Mesenchymal stem cell (in vitro differentiated cells and primary cell): ENCODE results near the gene RNF157.
A peak's percentile ranks its signal among the peaks of the same experiment; 100 is the strongest.

ENCODE experiments used
- DNase-seq: peaks from one replicate; pipeline ENCODE4 v3.0.0-alpha.2; 2013
- H2AFZ ChIP-seq: one replicate; pipeline ENCODE4 v1.6.1; 2013; ENCODE audit warnings: low read depth, mild to moderate bottlenecking, control low read depth, inconsistent platforms, low read length, moderate library complexity
- H2AK5ac ChIP-seq: 2 replicates; pipeline ENCODE4 v1.6.1; 2013; ENCODE audit warnings: low read length, moderate library complexity, mild to moderate bottlenecking, inconsistent platforms; ENCODE audit not compliant: severe bottlenecking
- H2BK120ac ChIP-seq: one replicate; pipeline ENCODE4 v1.6.1; 2013; ENCODE audit warnings: low read depth, mild to moderate bottlenecking, inconsistent platforms, low read length, moderate library complexity
- H2BK12ac ChIP-seq, 2 experiments: one replicate each; pipeline ENCODE4 v1.6.1; 2013; ENCODE audit warnings: inconsistent platforms in 2 of 2, low read length in 2 of 2, mild to moderate bottlenecking in 2 of 2, moderate library complexity in 2 of 2, control low read depth in 1 of 2
- H2BK15ac ChIP-seq: one replicate; pipeline ENCODE4 v1.6.1; 2013; ENCODE audit warnings: mild to moderate bottlenecking, low read depth, inconsistent platforms; ENCODE audit not compliant: poor library complexity, severe bottlenecking
- H2BK5ac ChIP-seq: 2 replicates; pipeline ENCODE4 v1.6.1; 2013; ENCODE audit warnings: low read depth, mild to moderate bottlenecking, low read length, control low read depth, inconsistent platforms; ENCODE audit not compliant: poor library complexity, severe bottlenecking
- H3K14ac ChIP-seq, 2 experiments: one replicate each; pipeline ENCODE4 v1.6.1; 2013; ENCODE audit warnings: inconsistent platforms in 2 of 2, low read length in 2 of 2, control low read depth in 1 of 2, mild to moderate bottlenecking in 1 of 2, moderate library complexity in 1 of 2
- H3K18ac ChIP-seq, 2 experiments: one replicate each; pipeline ENCODE4 v1.6.1; 2013; ENCODE audit warnings: inconsistent platforms in 2 of 2, low read length in 2 of 2, control low read depth in 1 of 2, low read depth in 1 of 2, mild to moderate bottlenecking in 1 of 2
- H3K23ac ChIP-seq, 2 experiments: one replicate each; pipeline ENCODE4 v1.6.1; 2013; ENCODE audit warnings: inconsistent platforms in 2 of 2, low read length in 2 of 2, mild to moderate bottlenecking in 2 of 2, moderate library complexity in 2 of 2, control low read depth in 1 of 2
- H3K27ac ChIP-seq: 2 replicates; pipeline ENCODE4 v1.5.1; 2013; ENCODE audit warnings: mild to moderate bottlenecking, moderate library complexity, low read length, control low read depth, inconsistent platforms; ENCODE audit not compliant: poor library complexity, severe bottlenecking
- H3K27me3 ChIP-seq, 2 experiments: 2 replicates each; pipeline versions ENCODE4 v1.6.1 to v1.7.0; 2013; ENCODE audit warnings: low read length in 2 of 2, mild to moderate bottlenecking in 2 of 2, moderate library complexity in 2 of 2, control low read depth in 1 of 2, inconsistent platforms in 1 of 2; ENCODE audit not compliant: control insufficient read depth in 1 of 2, insufficient read depth in 1 of 2
- H3K36me3 ChIP-seq, 2 experiments: 2 replicates each; pipeline versions ENCODE4 v1.6.1 to v1.7.0; 2013; ENCODE audit warnings: low read length in 2 of 2, control low read depth in 1 of 2, inconsistent platforms in 1 of 2, low read depth in 1 of 2, mild to moderate bottlenecking in 1 of 2; ENCODE audit not compliant: insufficient read depth in 2 of 2, control insufficient read depth in 1 of 2
- H3K4ac ChIP-seq, 2 experiments: one replicate each; pipeline ENCODE4 v1.6.1; 2013; ENCODE audit warnings: inconsistent platforms in 2 of 2, low read length in 2 of 2, mild to moderate bottlenecking in 2 of 2, moderate library complexity in 2 of 2, control low read depth in 1 of 2, low read depth in 1 of 2
- H3K4me1 ChIP-seq: 2 replicates; pipeline ENCODE4 v1.6.1; 2013; ENCODE audit warnings: low read depth, low read length, control low read depth; ENCODE audit not compliant: control insufficient read depth, insufficient read depth
- H3K4me2 ChIP-seq: 2 replicates; pipeline ENCODE4 v1.6.1; 2013; ENCODE audit warnings: low read length, mild to moderate bottlenecking, inconsistent platforms; ENCODE audit not compliant: poor library complexity, severe bottlenecking
- H3K4me3 ChIP-seq, 2 experiments: 2 replicates each; pipeline versions ENCODE4 v1.5.1 to v1.7.0; 2013; ENCODE audit warnings: low read length in 2 of 2, mild to moderate bottlenecking in 2 of 2, control low read depth in 1 of 2, low read depth in 1 of 2; ENCODE audit not compliant: insufficient read depth in 1 of 2
- H3K79me1 ChIP-seq: replicated peaks from 2 replicates; pipeline ENCODE4 v1.6.1; 2013; ENCODE audit warnings: mild to moderate bottlenecking, control low read depth, low read length, inconsistent platforms; ENCODE audit not compliant: poor library complexity, severe bottlenecking
- H3K9ac ChIP-seq: 2 replicates; pipeline ENCODE4 v1.7.0; 2013; ENCODE audit warnings: mild to moderate bottlenecking, low read length, moderate library complexity
- H3K9me3 ChIP-seq: 2 replicates; pipeline ENCODE4 v1.7.0; 2013; ENCODE audit warnings: mild to moderate bottlenecking, low read length; ENCODE audit not compliant: control insufficient read depth
- H4K8ac ChIP-seq: one replicate; pipeline ENCODE4 v1.6.1; 2013; ENCODE audit warnings: inconsistent platforms, mild to moderate bottlenecking, low read length, moderate library complexity
- H4K91ac ChIP-seq: one replicate; pipeline ENCODE4 v1.6.1; 2013; ENCODE audit warnings: mild to moderate bottlenecking, low read length, inconsistent platforms
- WGBS: methylation state at CpG from one replicate; pipeline ENCODE4 v1.1.7; 2013; ENCODE audit warnings: mixed read lengths; 5-methylcytosine and 5-hydroxymethylcytosine counted together

Gene RNF157

DNA sequence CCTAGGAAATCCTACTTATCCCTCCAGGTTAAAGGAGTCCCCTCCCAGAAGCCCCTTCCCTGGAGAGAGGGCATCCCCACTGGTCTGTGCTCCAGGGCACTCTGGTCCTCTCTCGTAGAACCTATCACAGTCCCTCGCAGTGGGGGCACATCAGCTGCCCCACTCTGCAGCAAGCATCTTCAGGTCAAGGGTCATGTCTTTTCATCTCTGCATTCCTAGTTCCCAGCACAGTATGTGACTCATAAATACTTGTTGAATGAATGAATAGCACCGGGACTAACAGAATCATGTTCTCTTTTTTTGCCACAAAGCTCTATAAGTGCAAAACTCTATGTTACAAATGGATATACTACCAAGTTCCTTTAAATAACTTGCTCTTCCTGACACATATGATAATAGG is 36.0 kb downstream of the RNF157 start:
- no peaks in the 10 kb centered on the region for H3K36me3 ChIP-seq
- no peak overlapping the region for H3K4me2 ChIP-seq
- H3K18ac ChIP-seq: no peak overlapping the region
- H4K8ac ChIP-seq: no peak overlapping the region
- 0% methylated on average over 2 of the region's 3 CpGs for WGBS
- H3K4ac ChIP-seq: no peak overlapping the region
- no peak overlapping the region for H2BK120ac ChIP-seq
- no peaks in the 10 kb centered on the region for H3K79me1 ChIP-seq
- H3K27me3 ChIP-seq: no peaks in the 10 kb centered on the region
- no peak overlapping the region for H3K9ac ChIP-seq
- H3K14ac ChIP-seq: no peak overlapping the region
- H2BK5ac ChIP-seq: no peak overlapping the region
- no peak overlapping the region for H2AK5ac ChIP-seq
- H4K91ac ChIP-seq: no peak overlapping the region
- no peak overlapping the region for H2AFZ ChIP-seq
- no peaks in the 10 kb centered on the region for H3K9me3 ChIP-seq
- no peak overlapping the region for H3K23ac ChIP-seq
- peak overlapping the region; percentile 69 for H3K27ac ChIP-seq
- H2BK12ac ChIP-seq: no peak overlapping the region
- H3K4me1 ChIP-seq: peaks cover 20% of the 10 kb centered on the region
- peak; percentile 81 for DNase-seq
- no peak overlapping the region for H2BK15ac ChIP-seq
- H3K4me3 ChIP-seq: no peak overlapping the region

DNA sequence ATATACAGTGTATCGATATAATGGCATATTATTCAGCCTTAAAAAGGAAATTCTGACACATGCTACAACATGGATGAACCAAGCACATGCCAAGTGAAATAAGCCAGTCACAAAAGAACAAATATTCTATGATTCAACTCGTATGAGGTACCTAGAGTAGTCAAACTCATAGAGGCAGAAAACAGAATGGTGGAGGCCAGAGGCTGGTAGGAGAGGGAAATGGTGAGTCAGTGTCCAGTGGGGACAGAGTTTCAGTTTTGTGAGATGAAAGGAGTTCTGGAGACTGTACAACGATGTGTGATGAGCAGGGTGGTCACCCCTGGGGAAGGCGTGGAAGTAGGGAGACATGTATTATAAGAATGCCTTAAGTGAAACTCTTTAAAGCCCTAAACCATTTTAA is 39.9 kb downstream of the RNF157 start:
- H3K4me2 ChIP-seq: no peak overlapping the region
- H2BK15ac ChIP-seq: no peak overlapping the region
- peaks cover 3% of the 10 kb centered on the region for H3K79me1 ChIP-seq
- no peak overlapping the region for H2AFZ ChIP-seq
- WGBS: 72% methylated on average over 1 of the region's 4 CpGs
- no peak overlapping the region for H4K91ac ChIP-seq
- no peak overlapping the region for H3K4ac ChIP-seq
- peaks cover 21% of the 10 kb centered on the region for H3K4me1 ChIP-seq
- no peak overlapping the region for H3K4me3 ChIP-seq
- H3K36me3 ChIP-seq: peaks cover 0 to 3% of the 10 kb centered on the region in 2 experiments
- H3K27ac ChIP-seq: no peak overlapping the region
- H3K9ac ChIP-seq: no peak overlapping the region
- no peak overlapping the region for H2BK12ac ChIP-seq
- H3K18ac ChIP-seq: no peak overlapping the region
- no peaks in the 10 kb centered on the region for H3K9me3 ChIP-seq
- no peaks in the 10 kb centered on the region for H3K27me3 ChIP-seq
- no peak overlapping the region for H3K23ac ChIP-seq
- no peak overlapping the region for H3K14ac ChIP-seq
- no peak for DNase-seq
- no peak overlapping the region for H2AK5ac ChIP-seq
- H2BK120ac ChIP-seq: no peak overlapping the region
- no peak overlapping the region for H2BK5ac ChIP-seq
- H4K8ac ChIP-seq: no peak overlapping the region

DNA sequence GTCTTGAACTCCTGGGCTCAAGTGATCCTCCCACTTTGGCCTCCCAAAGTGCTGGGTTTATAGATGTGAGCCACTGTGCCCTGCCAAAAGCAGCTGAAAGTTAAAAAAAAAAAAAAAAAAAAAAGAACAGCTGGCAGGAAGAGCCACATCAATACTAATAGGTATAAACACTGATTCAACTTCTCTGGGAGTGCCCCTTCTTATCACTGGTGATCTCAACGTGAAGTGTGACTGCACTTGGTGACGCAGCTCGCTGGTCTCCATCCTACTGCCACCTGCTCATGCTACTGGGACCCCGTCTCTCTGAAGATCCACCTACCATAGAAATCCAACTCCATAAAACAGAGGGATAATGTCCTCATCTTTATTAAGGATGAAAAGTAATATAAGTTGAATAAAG is 40.8 kb downstream of the RNF157 start:
- Histone ChIP-seq H3K4ac (no peak overlapping the region), H2BK15ac (no peak overlapping the region), H3K14ac (no peak overlapping the region), H3K27ac (no peak overlapping the region), H3K4me2 (no peak overlapping the region), H2AK5ac (no peak overlapping the region), H2BK120ac (no peak overlapping the region), H2BK12ac (no peak overlapping the region), H4K8ac (no peak overlapping the region), H3K18ac (no peak overlapping the region), H4K91ac (no peak overlapping the region), H3K36me3 (peaks cover 0 to 3% of the 10 kb centered on the region in 2 experiments), H3K27me3 (no peaks in the 10 kb centered on the region), H3K79me1 (peaks cover 3% of the 10 kb centered on the region), H3K9ac (no peak overlapping the region), H3K23ac (no peak overlapping the region), H2AFZ (no peak overlapping the region), H3K4me3 (no peak overlapping the region), H3K9me3 (no peaks in the 10 kb centered on the region), H3K4me1 (peaks cover 15% of the 10 kb centered on the region), H2BK5ac (no peak overlapping the region)
- no peak for DNase-seq
- WGBS: 75% methylated on average over 3 of the region's 4 CpGs

GRCh38 chr17:76198702-76199101 is 41.6 kb downstream of the RNF157 start:
- no peak for DNase-seq
- WGBS: 95% methylated on average over 5 of the region's 5 CpGs
- no peak overlapping the region for H4K8ac ChIP-seq

More at GRCh38 chr17:76198702-76199101, 41.6 kb downstream of the RNF157 start:
- H3K36me3 ChIP-seq: peaks cover 0 to 3% of the 10 kb centered on the region in 2 experiments
- no peak overlapping the region for H2AFZ ChIP-seq
- H2BK15ac ChIP-seq: no peak overlapping the region
- no peak overlapping the region for H3K23ac ChIP-seq
- no peaks in the 10 kb centered on the region for H3K9me3 ChIP-seq
- no peak overlapping the region for H2BK12ac ChIP-seq
- H3K4me3 ChIP-seq: no peak overlapping the region
- H3K14ac ChIP-seq: peak overlapping the region in 1 of 2 experiments; percentile 33
- no peak overlapping the region for H3K4me2 ChIP-seq
- no peak overlapping the region for H3K18ac ChIP-seq
- no peaks in the 10 kb centered on the region for H3K27me3 ChIP-seq
- peaks cover 3% of the 10 kb centered on the region for H3K79me1 ChIP-seq
- H3K4me1 ChIP-seq: peaks cover 10% of the 10 kb centered on the region
- no peak overlapping the region for H3K27ac ChIP-seq
- H2AK5ac ChIP-seq: no peak overlapping the region
- no peak overlapping the region for H4K91ac ChIP-seq
- H3K4ac ChIP-seq: no peak overlapping the region
- no peak overlapping the region for H2BK5ac ChIP-seq
- H2BK120ac ChIP-seq: no peak overlapping the region
- H3K9ac ChIP-seq: no peak overlapping the region
